Right lung (tissue), 5 donors: Measurements from ENCODE around the gene EGFR. TPM values are rescaled to one million over a fixed set of nuclear protein-coding genes. Genes with fewer than 3 reads are reported as not detected.

Experiments used
- DNase-seq, 2 donors: peaks; one replicate each; pipeline ENCODE4 v3.0.0-alpha.2; 2013
- polyA plus RNA-seq, 5 donors: library from polyadenylated mRNA; unstranded; fragments of 120-200 nt; gene quantifications; one replicate each; pipeline versions ENCODE4 v1.2.1 to v1.2.3, GENCODE V29; 2013; ENCODE audit warnings: inconsistent platforms in 1 of 5, low replicate concordance in 1 of 5; ENCODE audit not compliant: insufficient read length in 5 of 5, insufficient read depth in 1 of 5

The EGFR gene
- polyA plus RNA-seq, 5 donors, result 37.0 to 55.7 (median 46.3) TPM

GRCh38 chr7:55240418-55241142 is 221.8 kb downstream of the EGFR start:
- no peak for DNase-seq

- no peak for DNase-seq
Observed at GRCh38 chr7:55241958-55242357, 223.1 kb downstream of the EGFR start.

- DNase-seq, result no peak
Observed at GRCh38 chr7:55242613-55243012, 223.8 kb downstream of the EGFR start.

GRCh38 chr7:55244006-55244745 is 225.4 kb downstream of the EGFR start:
- DNase-seq, result no peak

- no peak for DNase-seq
Observed at GRCh38 chr7:55245271-55245723, 226.5 kb downstream of the EGFR start.

GRCh38 chr7:55246171-55246570 is 227.4 kb downstream of the EGFR start:
- DNase-seq, result no peak

- no peak for DNase-seq
Observed at GRCh38 chr7:55247428-55247827, 228.6 kb downstream of the EGFR start.

GRCh38 chr7:55248526-55248925 is 229.7 kb downstream of the EGFR start:
- DNase-seq, result no peak

GRCh38 chr7:55249332-55249731 is 230.5 kb downstream of the EGFR start:
- DNase-seq, result no peak

- DNase-seq, result no peak
Observed at GRCh38 chr7:55250313-55250712, 231.5 kb downstream of the EGFR start.

- no peak for DNase-seq
Observed at GRCh38 chr7:55251313-55251712, 232.5 kb downstream of the EGFR start.

- DNase-seq, result no peak
Observed at GRCh38 chr7:55251911-55252310, 233.1 kb downstream of the EGFR start.

GRCh38 chr7:55252386-55252785 is 233.6 kb downstream of the EGFR start:
- no peak for DNase-seq

GRCh38 chr7:55253188-55253587 is 234.4 kb downstream of the EGFR start:
- no peak for DNase-seq

- no peak for DNase-seq
Observed at GRCh38 chr7:55254242-55254595, 235.4 kb downstream of the EGFR start.

GRCh38 chr7:55254596-55255495 is 236.0 kb downstream of the EGFR start:
- peak; percentile 83 to 84 for DNase-seq

GRCh38 chr7:55255496-55256445 is 237.0 kb downstream of the EGFR start:
- peak; percentile 79 to 86 for DNase-seq

- no peak for DNase-seq
Observed at GRCh38 chr7:55258631-55259030, 239.8 kb downstream of the EGFR start.

GRCh38 chr7:55260171-55260570 is 241.4 kb downstream of the EGFR start:
- DNase-seq, result no peak

GRCh38 chr7:55260676-55261385 is 242.0 kb downstream of the EGFR start:
- DNase-seq, result no peak
